NCI-H2171 (cell line): ENCODE data around the gene BCL11B.

Experiments used
- DNase-seq: peaks from one replicate; lab custom pipeline; 2025; lab: John Stamatoyannopoulos, UW

Gene BCL11B

GRCh38 chr14:99224116-99224910, 47.7 kb downstream of the BCL11B start:
- DNase-seq: no peak

DNA sequence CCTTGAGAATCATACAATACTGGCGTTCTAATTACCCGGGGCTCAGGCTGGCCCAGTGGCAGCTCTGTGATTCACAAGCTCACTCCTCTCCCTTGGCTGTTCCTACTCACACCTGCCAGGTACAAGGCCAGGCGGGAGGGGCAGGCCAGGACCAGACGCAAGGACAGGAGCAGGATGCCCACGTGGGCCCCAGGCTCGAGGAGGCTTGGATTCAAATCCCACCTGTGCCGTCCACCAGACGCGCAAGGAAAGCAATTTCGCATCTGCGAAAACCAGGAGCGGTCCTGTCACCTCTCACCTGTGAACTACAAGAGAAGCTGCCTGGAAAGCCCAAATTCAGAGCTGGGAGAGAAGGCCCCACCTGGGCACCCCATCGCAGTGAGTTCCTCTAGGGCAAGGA, 50.6 kb downstream of the BCL11B start:
- DNase-seq: no peak

DNA sequence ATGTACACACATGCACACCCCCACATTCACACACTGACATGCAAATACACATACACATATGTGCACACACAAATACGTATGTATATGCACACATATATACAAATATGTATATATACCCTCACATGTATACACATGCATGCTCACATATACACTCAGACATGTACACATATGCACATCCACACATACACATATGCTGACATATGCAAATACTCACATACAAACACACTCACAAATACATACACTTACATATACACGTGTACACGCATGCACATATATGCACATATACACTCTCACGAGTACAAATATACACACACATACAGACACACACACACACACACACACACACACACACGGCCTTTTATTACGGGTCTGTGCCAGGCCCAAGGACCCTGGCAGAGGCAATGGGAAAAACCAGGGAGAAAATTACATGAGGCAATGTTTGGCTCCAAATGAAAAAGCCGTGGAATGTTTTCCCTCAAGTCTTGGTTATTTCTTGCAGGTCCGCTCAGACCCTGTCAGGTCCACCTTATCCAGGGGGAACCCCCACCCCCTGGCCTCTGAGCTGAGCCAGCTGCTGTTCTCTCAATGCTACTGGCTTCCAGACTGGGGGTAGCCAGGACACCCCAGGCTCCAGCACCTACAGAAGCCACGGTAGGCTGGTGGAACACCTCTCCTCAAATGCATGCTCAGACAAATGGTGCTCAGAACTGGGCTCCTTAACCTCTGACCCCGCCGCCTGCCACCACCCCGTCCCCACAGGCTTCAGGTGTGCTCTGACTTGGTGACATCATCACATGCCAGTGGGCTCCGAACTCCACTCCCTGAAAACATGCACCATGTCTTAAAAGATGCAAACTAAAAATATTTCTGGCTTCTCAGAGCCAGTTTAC, 54.7 kb downstream of the BCL11B start:
- DNase-seq: no peak

- DNase-seq: no peak
These were observed 55.8 kb downstream of the BCL11B start for GRCh38 chr14:99216191-99216590.

GRCh38 chr14:99215277-99215676, 56.7 kb downstream of the BCL11B start:
- no peak for DNase-seq

GRCh38 chr14:99214701-99215100, 57.3 kb downstream of the BCL11B start:
- DNase-seq: no peak

- DNase-seq: no peak
These were observed 58.4 kb downstream of the BCL11B start for GRCh38 chr14:99213527-99213971.

DNA sequence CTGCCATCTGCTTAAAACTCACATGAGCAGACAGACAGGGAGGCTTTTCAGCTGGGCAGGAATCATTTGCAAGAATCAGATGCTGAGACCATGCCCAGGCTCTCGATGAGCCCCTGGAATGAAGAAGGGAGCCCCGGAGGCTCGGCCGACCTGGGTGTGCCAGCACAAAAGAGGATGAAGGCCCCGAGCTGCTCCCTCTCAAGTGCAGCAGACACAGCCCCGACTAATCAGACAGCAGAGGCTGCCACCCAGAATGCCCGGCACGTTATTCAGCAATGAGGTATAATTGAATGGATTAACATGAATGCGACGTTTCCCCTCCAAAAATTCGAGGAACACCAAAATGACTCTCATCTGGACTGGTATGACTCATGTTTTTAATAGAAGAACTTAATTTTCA, 58.9 kb downstream of the BCL11B start:
- no peak for DNase-seq

DNA sequence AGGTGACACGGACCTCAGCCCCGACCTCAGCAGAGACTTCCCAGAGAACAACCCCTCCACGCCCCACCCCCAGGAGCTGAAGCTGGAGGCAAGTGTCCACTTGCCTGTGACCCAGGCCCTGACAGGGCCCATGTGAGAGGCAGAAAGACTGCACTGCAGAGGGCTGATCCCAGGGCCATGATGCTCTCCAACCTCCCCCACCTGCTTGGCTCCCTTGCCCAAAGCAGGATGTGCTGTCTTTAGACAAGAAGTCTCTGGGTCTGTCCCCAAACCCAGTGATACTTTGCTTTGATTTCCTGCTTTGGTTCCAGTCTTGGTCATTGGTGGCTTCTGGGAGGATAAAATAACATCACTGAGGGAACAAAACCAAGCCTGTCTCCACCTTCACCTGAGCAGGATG, 59.4 kb downstream of the BCL11B start:
- DNase-seq: no peak

GRCh38 chr14:99212199-99212598, 59.8 kb downstream of the BCL11B start:
- no peak for DNase-seq

GRCh38 chr14:99211410-99211809, 60.6 kb downstream of the BCL11B start:
- DNase-seq: no peak

- DNase-seq: no peak
These were observed 61.7 kb downstream of the BCL11B start for GRCh38 chr14:99210333-99210732.

GRCh38 chr14:99209409-99209808, 62.6 kb downstream of the BCL11B start:
- no peak for DNase-seq

DNA sequence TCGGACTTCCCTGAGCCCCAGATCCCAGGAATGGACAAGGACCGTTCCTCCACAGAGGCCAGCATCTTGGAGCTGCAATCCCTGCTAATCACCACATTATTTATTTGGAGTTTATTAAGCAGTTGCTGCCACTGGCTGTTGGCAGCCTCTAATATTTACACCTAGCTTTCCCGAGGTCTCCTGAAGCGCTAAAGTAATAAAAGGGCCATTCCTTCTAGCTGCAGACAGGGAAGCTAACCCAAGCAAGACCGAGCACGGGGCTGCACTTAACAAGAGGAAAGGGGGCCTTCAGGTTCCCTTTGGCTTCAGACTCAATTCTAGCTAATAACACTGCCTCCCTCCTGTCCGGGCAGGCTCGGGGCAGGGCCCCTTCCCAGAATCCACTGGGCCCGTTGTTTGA, 63.7 kb downstream of the BCL11B start:
- DNase-seq: no peak

GRCh38 chr14:99207456-99207855, 64.5 kb downstream of the BCL11B start:
- DNase-seq: no peak

DNA sequence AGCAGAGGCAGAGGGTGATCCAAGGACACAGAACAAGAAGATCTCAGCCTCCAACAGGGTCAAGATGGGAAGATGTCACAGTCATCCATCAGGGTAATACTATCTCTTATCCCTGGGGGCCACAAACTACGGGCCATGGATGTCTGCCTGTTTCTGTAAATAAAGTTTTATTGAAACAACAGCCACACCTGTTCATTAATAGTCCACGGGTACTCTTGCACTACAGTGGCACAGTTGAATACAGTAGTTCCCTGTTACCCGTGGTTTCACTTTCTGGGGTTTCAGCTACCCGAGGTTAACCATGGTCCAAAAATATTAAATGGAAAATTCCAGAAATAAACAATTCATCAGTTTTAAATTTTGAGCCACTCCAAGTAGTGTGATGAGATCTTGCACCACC, 65.9 kb downstream of the BCL11B start:
- no peak for DNase-seq

GRCh38 chr14:99205086-99205688, 66.8 kb downstream of the BCL11B start:
- no peak for DNase-seq

DNA sequence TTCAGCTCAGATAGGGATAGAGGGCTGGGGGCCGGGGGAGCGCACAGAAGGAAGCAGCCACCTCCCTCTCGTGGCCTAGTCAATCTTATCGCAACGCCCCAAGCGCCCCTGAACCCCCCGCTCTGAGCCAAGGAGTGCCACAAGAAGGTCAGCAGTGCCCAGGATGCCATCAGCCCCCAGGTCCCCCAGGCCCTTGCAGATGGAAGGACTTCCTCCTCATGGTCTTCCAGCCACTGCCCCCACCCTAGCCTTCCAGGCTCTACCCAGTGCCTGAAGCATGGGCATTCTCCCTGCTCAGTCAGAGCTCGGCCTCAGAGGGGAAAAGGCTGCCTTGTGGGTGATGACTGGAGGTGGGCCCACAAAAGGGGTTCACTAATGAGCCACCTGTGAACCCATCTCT, 68.2 kb downstream of the BCL11B start:
- DNase-seq: no peak

- DNase-seq: no peak
These were observed 68.9 kb downstream of the BCL11B start for GRCh38 chr14:99203080-99203479.

- no peak for DNase-seq
These were observed 69.5 kb downstream of the BCL11B start for GRCh38 chr14:99202516-99202915.

DNA sequence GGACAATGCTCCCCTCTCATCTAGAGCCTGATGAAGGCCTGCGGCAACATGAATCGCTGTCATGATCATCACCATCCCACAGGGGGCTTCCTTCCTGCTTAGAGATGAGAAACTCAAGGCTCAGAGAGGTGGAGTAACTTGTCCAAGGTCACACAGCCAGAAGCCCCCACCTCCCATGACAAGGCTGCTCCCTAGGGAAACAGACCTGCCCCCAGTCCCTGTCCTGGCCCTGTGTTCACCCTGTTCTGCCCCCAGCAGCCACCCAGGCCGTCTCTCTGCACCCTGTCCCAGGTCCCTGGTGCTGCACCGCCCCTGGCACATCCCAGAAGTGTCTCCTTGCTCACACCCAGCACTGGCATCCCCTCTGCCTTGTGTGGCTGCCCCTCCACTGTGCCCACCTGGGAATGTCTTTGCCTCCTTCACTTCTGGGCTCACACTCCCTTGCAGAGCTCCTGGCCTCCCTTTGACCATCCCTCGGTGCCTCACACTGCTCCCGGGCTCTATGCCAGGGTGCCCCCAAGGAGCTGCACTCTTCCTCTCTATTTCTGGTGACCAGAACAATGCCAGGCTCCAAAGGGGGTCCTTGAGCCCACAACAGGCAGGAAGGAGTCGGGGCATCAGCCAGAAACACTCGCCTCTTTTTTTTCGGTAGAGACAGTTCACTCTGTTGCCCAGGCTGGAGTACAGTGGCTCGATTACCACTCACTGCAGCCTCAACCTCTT, 70.5 kb downstream of the BCL11B start:
- no peak for DNase-seq

GRCh38 chr14:99200654-99201005, 71.4 kb downstream of the BCL11B start:
- no peak for DNase-seq
